Femur (tissue), 1 donor: ENCODE results near the gene JAK3.

ENCODE experiments used
- DNase-seq: peaks from one replicate; pipeline ENCODE4 v3.0.0-alpha.2; 2017

JAK3 gene

DNA sequence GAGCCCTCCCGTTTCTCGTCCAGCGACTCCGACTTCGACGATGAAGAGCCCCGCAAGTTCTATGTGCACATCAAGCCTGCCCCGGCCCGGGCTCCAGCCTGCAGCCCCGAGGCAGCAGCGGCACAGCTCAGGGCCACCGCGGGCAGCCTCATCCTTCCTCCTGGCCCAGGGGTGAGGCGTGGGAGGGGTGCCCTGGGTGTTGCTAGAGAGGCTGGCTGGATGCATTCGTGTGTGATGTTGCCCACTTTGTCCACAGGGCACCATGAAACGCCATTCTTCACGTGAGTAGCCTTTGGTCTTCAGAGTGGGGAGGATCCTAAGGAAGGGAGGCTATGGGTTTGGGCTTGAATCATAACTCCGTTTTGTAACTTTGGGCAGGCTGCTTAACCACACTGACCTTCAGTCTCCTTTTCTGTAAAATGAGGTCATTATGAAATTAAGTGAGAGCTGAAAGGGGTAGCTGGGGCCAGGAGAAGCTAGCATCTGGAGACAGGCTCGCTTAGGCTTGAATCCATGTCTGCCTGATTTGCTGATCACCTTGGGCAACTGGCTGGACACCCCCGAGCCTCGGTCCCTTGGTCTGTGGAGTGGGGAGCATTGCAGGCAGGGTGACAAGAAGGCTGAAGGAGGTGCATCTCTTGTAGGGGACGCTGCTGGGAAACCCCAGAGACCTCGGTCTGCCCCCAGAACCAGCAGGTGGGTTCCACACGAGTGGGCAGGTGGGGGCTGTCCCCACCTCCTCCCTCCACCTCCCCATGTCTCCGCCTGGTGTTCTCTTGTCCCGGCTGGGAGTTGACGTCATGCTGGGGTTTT lies 71.6 kb downstream of the JAK3 start:
- no peak for DNase-seq

GRCh38 chr19:17775245-17775927 lies 72.4 kb downstream of the JAK3 start:
- DNase-seq, result peak; percentile 35
